ENCODE results near the gene WDR72. TPM values are rescaled to one million over a fixed set of nuclear protein-coding genes. Genes with fewer than 3 reads are reported as not detected.

Gene WDR72
- total and polyA plus RNA-seq, 2 of the 4 experiments (the other 2 are of a cell fraction), result not detected

GRCh38 chr15:53671545-53671944 lies 87.9 kb downstream of the WDR72 start:
- H2BK20ac ChIP-seq (ENCODE audit: low read depth, low read length), result no peak overlapping the region
- ChIA-PET POLR2A (ENCODE audit: unreplicated experiment) (no interaction called here), CTCF (no interaction called here)
- no peak overlapping the region for H2BK15ac ChIP-seq (ENCODE audit: low read depth, low read length)
- no peaks in the 10 kb centered on the region for H3K4me1 ChIP-seq (ENCODE audit: control insufficient read depth, insufficient read depth, low read length)
- H3K4me3 ChIP-seq (ENCODE audit: insufficient read depth, low read depth, low read length), result no peak overlapping the region
- H2AFZ ChIP-seq (replicated peaks; ENCODE audit: low read length, poor library complexity), result no peak overlapping the region
- BruUV-seq (replicated peaks), result no TSS peak
- no peak overlapping the region for H3K9ac ChIP-seq (ENCODE audit: low read depth, low read length)
- H3K4me2 ChIP-seq (ENCODE audit: low read depth, low read length), result no peak overlapping the region
- H2BK120ac ChIP-seq (ENCODE audit: low read depth, low read length), result no peak overlapping the region
- H3K27ac ChIP-seq (ENCODE audit: insufficient read depth, low read length), result no peak overlapping the region
- dilution Hi-C loops (cut with HindIII; ENCODE audit: low sequenced_read_pairs, unreplicated experiment) (no loop called here), intact Hi-C loops (cut with micrococcal nuclease) (no loop called here), in situ Hi-C loops (cut with MboI; ENCODE audit: low sequenced_read_pairs) (no loop called here)
- H3K79me1 ChIP-seq (ENCODE audit: low read depth in 1 of 2, low read length in 2 of 2), result no peaks in the 10 kb centered on the region
- H2BK5ac ChIP-seq (ENCODE audit: low read depth, low read length, poor library complexity, severe bottlenecking), result no peak overlapping the region
- H4K91ac ChIP-seq (ENCODE audit: insufficient read depth, low read depth, low read length), result no peak overlapping the region
- DNase-seq, result no peak
- no peak overlapping the region for H2AK9ac ChIP-seq (replicated peaks; ENCODE audit: low read depth, low read length, poor library complexity)
- no peak overlapping the region for H3K18ac ChIP-seq (ENCODE audit: low read depth, low read length)
- no peak overlapping the region for H3K4ac ChIP-seq (ENCODE audit: low read depth, low read length)
- H3K56ac ChIP-seq (ENCODE audit: extremely low read depth, insufficient read depth, low read length), result no peak overlapping the region
- no peak overlapping the region for H3K14ac ChIP-seq (replicated peaks; ENCODE audit: low read depth, low read length)
- no peak overlapping the region for H4K5ac ChIP-seq (ENCODE audit: low read depth, low read length)
- peaks cover 4% of the 10 kb centered on the region for H3K9me3 ChIP-seq (ENCODE audit: control insufficient read depth, insufficient read depth, low read length)
- no peaks in the 10 kb centered on the region for H3K27me3 ChIP-seq (ENCODE audit: control insufficient read depth, insufficient read depth, low read length)
- H3K9me1 ChIP-seq (ENCODE audit: insufficient read depth, low read length), result no peaks in the 10 kb centered on the region
- no peak for ATAC-seq (ENCODE audit: low read depth)
- no peak overlapping the region for H3K23ac ChIP-seq (ENCODE audit: low read depth, low read length)
- no peak overlapping the region for H4K8ac ChIP-seq (ENCODE audit: low read depth in 2 of 2, low read length in 2 of 2)
- 0% methylated on average over 1 of the region's 4 CpGs; no CpG with 5 or more reads in 1 of the 2 experiments for WGBS, 2 experiments (ENCODE audit: extremely low coverage in 2 of 2, insufficient read length in 1 of 2)
- H3K36me3 ChIP-seq (ENCODE audit: control insufficient read depth, insufficient read depth, low read length), result no peaks in the 10 kb centered on the region
- H2AK5ac ChIP-seq (ENCODE audit: low read depth, low read length), result no peak overlapping the region
- TF ChIP-seq CEBPB (IDR thresholded peaks at IDR 0.05; ENCODE audit: low read depth, low read length) (no peak), FOS (IDR thresholded peaks at IDR 0.05; ENCODE audit: low read depth, low read length) (no peak), ELK1 (IDR thresholded peaks at IDR 0.05; ENCODE audit: borderline replicate concordance, low read depth, low read length) (no peak), RAD21 (IDR thresholded peaks at IDR 0.05; ENCODE audit: low read length) (no peak), SMC3 (IDR thresholded peaks at IDR 0.05; ENCODE audit: low read depth, low read length) (no peak)
- H4K20me1 ChIP-seq (ENCODE audit: insufficient read depth, low read length), result no peaks in the 10 kb centered on the region

Measured in IMR-90 (cell line).